HEK293 (cell line): ENCODE data around the gene CDK2.
A peak's percentile ranks its signal among the peaks of the same experiment; 100 is the strongest.

Experiments used
- CTCF ChIP-seq: fragments of 450-650 bp; formaldehyde crosslinking; IDR thresholded peaks from 2 replicates; pipeline ENCODE4 v1.5.1; 2016; ENCODE audit warnings: missing biosample characterization, missing genetic modification characterization
- SETDB1 ChIP-seq: IDR thresholded peaks from one replicate; pipeline ENCODE4 v1.6.1; 2017; ENCODE audit warnings: mild to moderate bottlenecking, low read length, moderate library complexity, mixed read lengths; ENCODE audit not compliant: insufficient read length
- ZBTB1 ChIP-seq: fragments of 450-650 bp; formaldehyde crosslinking; IDR thresholded peaks from 2 replicates; pipeline ENCODE4 v1.5.1; 2016; ENCODE audit warnings: missing biosample characterization, missing genetic modification characterization
- ZBTB20 ChIP-seq: fragments of 450-650 bp; formaldehyde crosslinking; IDR thresholded peaks from 2 replicates; pipeline ENCODE4 v1.5.1; 2016; ENCODE audit warnings: missing biosample characterization, missing genetic modification characterization
- ZFP3 ChIP-seq: fragments of 450-650 bp; formaldehyde crosslinking; IDR thresholded peaks from 2 replicates; pipeline ENCODE4 v1.5.1; 2016; ENCODE audit warnings: low read depth, missing biosample characterization, missing genetic modification characterization
- ZNF174 ChIP-seq: fragments of 450-650 bp; formaldehyde crosslinking; IDR thresholded peaks from 2 replicates; pipeline ENCODE4 v1.5.0; 2017; ENCODE audit warnings: missing biosample characterization, mild to moderate bottlenecking, missing genetic modification characterization
- ZNF426 ChIP-seq: fragments of 450-650 bp; formaldehyde crosslinking; IDR thresholded peaks from 2 replicates; pipeline ENCODE4 v1.5.1; 2017; ENCODE audit warnings: missing biosample characterization, missing genetic modification characterization, mild to moderate bottlenecking, inconsistent platforms, moderate library complexity
- ZNF529 ChIP-seq: fragments of 450-650 bp; formaldehyde crosslinking; IDR thresholded peaks from 2 replicates; pipeline ENCODE4 v1.5.1; 2017; ENCODE audit warnings: missing genetic modification characterization, missing biosample characterization; ENCODE audit not compliant: insufficient replicate concordance
- TF ChIP-seq, protein P1 (sequence below): IDR thresholded peaks from 2 replicates; pipeline ENCODE4 v1.6.1; 2011; ENCODE audit warnings: mild to moderate bottlenecking, low read depth, low read length, borderline replicate concordance
- TF ChIP-seq, protein P2 (sequence below): fragments of 450-650 bp; formaldehyde crosslinking; IDR thresholded peaks from 2 replicates; pipeline ENCODE4 v1.5.1; 2016; ENCODE audit warnings: missing biosample characterization, missing genetic modification characterization

DNA sequence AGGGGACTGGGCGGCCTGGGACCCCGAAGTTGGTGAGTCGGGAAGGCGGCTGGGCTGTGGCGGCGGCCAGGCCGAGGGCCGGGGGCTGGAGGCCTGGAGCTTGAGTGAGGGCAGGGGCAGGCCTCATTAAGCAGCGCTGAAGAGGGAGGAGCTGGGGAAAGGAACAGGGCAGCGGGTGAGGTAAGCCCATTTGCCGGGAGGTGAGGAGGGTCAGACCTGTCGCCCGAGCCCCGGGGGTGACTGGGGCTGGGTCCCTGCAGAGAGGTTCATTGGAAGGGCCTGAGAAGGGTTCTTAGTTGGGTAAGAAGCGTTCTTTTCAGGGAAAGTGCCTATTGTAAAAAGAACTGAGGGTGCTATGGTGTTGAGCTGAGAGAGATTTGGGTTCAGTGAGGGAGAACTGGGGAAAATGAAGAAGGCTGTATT, 7.7 kb downstream of the CDK2 start:
- no peak for TF ChIP-seq CTCF (tag by site-specific recombination)
- TF ChIP-seq, protein P1, sequence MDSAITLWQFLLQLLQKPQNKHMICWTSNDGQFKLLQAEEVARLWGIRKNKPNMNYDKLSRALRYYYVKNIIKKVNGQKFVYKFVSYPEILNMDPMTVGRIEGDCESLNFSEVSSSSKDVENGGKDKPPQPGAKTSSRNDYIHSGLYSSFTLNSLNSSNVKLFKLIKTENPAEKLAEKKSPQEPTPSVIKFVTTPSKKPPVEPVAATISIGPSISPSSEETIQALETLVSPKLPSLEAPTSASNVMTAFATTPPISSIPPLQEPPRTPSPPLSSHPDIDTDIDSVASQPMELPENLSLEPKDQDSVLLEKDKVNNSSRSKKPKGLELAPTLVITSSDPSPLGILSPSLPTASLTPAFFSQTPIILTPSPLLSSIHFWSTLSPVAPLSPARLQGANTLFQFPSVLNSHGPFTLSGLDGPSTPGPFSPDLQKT = no peak
- TF ChIP-seq ZNF426 (tag by site-specific recombination) = no peak
- TF ChIP-seq, protein P2, sequence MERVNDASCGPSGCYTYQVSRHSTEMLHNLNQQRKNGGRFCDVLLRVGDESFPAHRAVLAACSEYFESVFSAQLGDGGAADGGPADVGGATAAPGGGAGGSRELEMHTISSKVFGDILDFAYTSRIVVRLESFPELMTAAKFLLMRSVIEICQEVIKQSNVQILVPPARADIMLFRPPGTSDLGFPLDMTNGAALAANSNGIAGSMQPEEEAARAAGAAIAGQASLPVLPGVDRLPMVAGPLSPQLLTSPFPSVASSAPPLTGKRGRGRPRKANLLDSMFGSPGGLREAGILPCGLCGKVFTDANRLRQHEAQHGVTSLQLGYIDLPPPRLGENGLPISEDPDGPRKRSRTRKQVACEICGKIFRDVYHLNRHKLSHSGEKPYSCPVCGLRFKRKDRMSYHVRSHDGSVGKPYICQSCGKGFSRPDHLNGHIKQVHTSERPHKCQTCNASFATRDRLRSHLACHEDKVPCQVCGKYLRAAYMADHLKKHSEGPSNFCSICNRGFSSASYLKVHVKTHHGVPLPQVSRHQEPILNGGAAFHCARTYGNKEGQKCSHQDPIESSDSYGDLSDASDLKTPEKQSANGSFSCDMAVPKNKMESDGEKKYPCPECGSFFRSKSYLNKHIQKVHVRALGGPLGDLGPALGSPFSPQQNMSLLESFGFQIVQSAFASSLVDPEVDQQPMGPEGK = peak; percentile 69; the same call in 1 of the 2 replicates
- TF ChIP-seq SETDB1 = no peak
- no peak for TF ChIP-seq ZBTB1 (tag by site-specific recombination)
- no peak for TF ChIP-seq ZNF174 (tag by site-specific recombination)
- no peak for TF ChIP-seq ZNF529 (tag by site-specific recombination)
- peak; percentile 81 for TF ChIP-seq ZBTB20 (tag by site-specific recombination)
- no peak for TF ChIP-seq ZFP3 (tag by site-specific recombination)
